GM10266 (cell line): ENCODE measurements around the gene ZMIZ1.

Experiments
- DNase-seq: peaks from one replicate; pipeline ENCODE4 v3.0.0; 2012; ENCODE audit errors: extremely low spot score
- TF ChIP-seq, protein P1 (sequence below): IDR thresholded peaks from 2 replicates; pipeline ENCODE4 v1.5.1; 2012; ENCODE audit warnings: mild to moderate bottlenecking, low read depth; ENCODE audit not compliant: control insufficient read depth, insufficient read depth; ENCODE audit errors: missing control alignments

ZMIZ1 gene

GRCh38 chr10:79065853-79066252 is 2.9 kb upstream of the ZMIZ1 start:
- DNase-seq, result no peak
- TF ChIP-seq, protein P1, sequence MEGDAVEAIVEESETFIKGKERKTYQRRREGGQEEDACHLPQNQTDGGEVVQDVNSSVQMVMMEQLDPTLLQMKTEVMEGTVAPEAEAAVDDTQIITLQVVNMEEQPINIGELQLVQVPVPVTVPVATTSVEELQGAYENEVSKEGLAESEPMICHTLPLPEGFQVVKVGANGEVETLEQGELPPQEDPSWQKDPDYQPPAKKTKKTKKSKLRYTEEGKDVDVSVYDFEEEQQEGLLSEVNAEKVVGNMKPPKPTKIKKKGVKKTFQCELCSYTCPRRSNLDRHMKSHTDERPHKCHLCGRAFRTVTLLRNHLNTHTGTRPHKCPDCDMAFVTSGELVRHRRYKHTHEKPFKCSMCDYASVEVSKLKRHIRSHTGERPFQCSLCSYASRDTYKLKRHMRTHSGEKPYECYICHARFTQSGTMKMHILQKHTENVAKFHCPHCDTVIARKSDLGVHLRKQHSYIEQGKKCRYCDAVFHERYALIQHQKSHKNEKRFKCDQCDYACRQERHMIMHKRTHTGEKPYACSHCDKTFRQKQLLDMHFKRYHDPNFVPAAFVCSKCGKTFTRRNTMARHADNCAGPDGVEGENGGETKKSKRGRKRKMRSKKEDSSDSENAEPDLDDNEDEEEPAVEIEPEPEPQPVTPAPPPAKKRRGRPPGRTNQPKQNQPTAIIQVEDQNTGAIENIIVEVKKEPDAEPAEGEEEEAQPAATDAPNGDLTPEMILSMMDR, result no peak

DNA sequence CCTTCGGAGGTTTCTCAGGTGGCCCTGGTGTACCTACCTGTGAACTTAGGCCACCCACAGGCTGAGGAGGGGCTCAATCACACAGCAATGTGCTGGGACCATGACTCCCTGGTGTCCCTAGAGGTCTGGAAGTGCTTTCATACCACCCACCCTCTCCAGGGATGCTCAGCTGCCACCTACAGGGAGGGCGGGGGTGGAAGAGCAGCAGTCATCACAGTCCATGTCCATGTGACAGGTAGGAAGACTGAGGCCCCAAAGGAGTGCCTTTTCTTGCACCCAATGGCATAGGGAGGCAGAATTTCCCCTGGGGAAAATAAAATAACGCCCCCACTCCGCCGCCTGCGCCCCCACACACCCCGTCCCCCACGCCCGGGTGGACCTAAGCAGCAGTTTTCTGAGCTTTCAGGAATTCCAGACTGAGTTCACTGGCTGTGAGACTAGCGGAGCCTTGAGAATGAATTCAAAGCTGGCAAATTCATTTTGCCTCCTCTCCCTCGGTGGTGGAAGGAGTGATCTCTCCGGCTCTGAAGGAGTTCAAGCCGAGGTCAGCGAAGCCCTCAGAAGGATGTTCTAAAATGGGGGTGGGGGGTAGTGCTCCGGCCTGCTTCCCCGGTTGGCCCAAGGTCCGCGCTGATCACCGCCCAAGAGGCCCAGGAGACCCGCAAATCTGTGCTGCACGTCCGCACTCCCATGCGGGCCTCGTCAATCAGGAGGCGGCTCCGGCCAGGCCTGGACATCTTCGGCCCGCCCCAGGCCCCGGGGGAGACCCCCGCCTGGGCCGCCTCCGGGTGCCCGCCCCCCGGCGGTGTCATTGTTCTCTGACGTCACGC is 2.1 kb upstream of the ZMIZ1 start:
- peak; percentile 77 for DNase-seq
- TF ChIP-seq, protein P1, result peak; percentile 12

DNA sequence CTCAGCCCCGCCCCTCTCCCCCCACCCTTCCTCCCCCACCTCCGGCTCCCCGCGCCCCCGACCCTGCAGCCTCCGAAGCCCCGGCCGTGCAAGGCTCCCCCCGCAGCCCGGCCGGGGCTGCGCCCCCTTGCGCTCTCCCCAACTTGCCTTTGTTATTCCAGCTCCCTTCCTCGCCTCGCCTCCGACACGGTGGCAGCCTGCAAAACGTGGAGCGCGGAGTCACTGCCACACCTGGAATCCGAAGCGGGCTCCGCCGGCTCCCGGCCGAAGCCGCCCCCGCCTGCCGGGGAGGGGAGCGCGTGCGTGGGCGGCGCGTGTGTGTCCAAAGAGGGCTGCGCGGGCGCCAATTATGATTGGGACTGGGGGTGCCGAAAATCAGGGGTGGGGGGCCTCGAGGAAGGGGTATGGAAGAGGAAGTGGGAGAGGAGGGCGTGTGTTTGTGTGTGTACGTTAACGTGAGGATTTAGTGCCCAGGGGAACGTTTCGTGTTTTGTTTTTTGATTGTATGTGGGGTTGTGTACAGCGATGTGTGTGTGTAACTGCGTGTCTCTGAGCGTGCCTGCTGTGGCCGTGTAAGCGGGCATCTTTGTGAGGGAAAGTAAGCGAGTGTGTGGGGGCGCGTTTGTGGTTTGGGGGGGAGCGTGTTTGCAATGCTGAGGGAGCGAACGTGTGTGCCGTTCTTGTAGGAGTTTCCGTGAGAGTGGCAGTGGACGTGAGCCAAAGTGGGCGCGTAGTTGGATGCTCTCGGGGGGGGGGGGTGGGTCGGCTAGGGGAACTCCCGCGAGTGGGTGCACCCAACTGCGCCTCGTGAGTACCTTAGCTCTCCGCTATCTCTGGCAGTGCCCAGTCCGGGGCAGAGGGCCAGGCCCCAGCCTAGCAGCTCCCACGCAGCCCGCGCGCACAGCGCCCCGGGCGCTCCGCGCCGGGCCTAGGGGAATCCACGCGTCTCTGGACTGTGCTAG is 1.2 kb upstream of the ZMIZ1 start:
- peak; percentile 90 for DNase-seq
- TF ChIP-seq, protein P1, result no peak

DNA sequence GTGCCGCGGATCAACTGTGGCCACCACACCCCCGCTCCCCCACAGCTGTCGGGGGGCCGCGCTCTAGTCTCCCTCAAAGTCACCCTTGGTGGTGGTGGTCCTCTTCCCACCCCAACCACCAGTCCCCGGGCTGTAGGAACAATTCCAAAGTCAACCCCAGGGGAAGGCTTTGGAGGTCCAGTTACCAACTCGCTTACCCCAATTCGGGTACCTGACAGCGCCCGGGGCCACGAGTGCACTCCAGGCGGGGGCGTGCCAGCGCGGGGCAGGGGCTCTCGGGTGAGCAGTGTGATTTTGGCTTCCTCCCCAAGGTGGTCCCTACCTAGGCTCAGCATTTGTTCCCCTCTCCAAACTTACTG is 584 bp upstream of the ZMIZ1 start:
- TF ChIP-seq, protein P1, result no peak
- DNase-seq, result peak; percentile 62

DNA sequence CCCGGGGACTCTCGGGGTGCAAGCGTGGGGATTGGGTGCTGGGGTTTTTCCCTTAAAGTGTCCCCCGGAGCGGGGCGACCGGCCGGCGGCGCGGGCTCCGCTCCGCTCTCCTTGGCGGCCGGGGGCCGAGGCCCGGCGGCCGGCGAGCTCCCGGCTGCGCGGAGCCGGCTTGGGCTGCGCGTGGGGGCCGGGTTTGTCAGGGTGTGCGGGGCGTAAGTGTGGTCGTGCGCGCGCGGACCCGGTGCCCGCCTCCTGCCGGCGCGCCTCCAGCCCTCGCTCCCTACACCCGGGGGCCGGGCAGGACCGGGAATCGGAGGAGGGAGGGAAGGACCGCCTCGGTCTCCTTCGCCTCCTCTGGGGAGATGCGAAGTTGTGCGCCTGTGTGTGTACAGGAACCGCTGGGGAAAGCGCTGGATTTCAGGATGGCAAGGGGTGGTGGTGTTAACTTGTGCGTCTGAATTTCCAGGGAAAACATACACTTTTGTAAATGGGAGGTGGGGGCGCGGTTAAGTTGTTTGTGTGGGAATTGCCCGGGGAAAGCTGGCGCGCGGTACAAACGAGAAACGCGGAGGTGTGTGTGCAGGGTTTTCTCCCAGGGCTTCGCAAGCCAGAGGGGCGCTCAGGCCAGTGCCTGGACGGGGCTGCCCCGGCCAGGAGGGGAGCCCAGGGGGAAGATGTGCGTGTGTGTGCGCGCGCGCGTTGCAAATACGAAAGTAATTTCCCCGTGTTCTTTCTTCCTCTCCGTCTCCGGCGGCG is 737 bp downstream of the ZMIZ1 start:
- DNase-seq, result peak; percentile 76
- TF ChIP-seq, protein P1, result no peak

- TF ChIP-seq, protein P1, result no peak
- no peak for DNase-seq
These were observed 1.4 kb downstream of the ZMIZ1 start for GRCh38 chr10:79070081-79070605.
